LNCaP clone FGC (cell line): ENCODE data around the gene WDR35.

Source experiments
- DNase-seq: peaks from one replicate; pipeline ENCODE4 v3.0.0-alpha.2; 2011; ENCODE audit warnings: low read depth
- H3K4me3 ChIP-seq: 2 replicates; pipeline ENCODE4 v1.5.1; 2011; ENCODE audit warnings: mild to moderate bottlenecking, low read depth, low read length, control low read depth
- TF ChIP-seq, protein P1 (sequence below): IDR thresholded peaks from 2 replicates; pipeline ENCODE4 v1.5.1; 2012; ENCODE audit warnings: mild to moderate bottlenecking; ENCODE audit not compliant: control insufficient read depth, insufficient read depth; ENCODE audit errors: extremely low read depth

The WDR35 gene

DNA sequence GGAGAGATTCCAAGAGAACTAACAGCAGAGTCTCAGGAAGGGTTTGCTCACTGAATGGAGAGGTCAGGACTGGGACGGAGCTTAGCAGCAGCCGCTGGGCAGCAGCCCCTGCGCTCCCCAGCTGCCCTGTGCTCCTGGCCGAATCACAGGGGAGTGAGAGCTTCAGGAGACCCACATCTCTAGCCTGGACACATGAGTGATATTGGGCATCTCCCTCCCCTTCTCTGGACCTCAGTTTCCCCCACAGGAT, 22.1 kb upstream of the WDR35 start:
- TF ChIP-seq, protein P1, sequence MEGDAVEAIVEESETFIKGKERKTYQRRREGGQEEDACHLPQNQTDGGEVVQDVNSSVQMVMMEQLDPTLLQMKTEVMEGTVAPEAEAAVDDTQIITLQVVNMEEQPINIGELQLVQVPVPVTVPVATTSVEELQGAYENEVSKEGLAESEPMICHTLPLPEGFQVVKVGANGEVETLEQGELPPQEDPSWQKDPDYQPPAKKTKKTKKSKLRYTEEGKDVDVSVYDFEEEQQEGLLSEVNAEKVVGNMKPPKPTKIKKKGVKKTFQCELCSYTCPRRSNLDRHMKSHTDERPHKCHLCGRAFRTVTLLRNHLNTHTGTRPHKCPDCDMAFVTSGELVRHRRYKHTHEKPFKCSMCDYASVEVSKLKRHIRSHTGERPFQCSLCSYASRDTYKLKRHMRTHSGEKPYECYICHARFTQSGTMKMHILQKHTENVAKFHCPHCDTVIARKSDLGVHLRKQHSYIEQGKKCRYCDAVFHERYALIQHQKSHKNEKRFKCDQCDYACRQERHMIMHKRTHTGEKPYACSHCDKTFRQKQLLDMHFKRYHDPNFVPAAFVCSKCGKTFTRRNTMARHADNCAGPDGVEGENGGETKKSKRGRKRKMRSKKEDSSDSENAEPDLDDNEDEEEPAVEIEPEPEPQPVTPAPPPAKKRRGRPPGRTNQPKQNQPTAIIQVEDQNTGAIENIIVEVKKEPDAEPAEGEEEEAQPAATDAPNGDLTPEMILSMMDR, result no peak
- DNase-seq, result no peak
- peak overlapping the region; percentile 32; the same call in 1 of the 2 replicates for H3K4me3 ChIP-seq

DNA sequence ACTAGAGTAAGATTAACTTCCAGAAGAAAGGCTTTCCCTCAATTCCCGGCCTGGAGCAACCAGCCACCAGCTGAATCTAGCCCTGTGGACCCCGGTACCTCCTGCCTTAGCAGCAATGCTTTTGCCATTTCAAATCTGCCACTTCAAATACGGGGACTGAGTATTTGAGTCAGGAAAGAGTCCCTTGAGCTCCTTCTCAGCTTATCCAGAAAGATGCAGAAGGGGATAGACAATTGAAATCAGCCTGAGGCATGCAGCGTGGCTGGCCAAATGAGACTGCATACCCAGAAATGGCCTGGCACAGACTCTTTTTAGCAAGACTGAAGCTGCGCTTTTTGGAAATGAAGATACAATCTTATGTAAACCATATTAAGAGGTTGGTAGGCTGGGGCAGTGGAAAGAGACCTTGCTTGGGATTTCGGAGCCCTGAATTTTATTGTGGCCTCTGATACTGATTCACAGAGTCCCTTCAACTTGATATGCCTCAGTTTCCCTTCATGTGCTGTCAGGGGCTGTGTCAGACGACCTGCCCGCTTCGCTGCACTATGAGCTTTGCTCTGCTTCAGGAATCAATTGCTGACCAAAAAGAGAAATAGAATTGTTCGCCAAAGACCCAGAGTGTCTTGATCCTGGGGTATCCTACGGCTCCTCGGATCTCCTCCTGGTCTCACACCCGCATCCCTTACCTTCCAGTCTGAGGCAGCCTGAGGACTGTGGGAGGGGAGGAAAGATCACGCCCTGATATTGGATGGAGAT, 21.5 kb upstream of the WDR35 start:
- DNase-seq, result no peak
- H3K4me3 ChIP-seq, result no peak overlapping the region
- TF ChIP-seq, protein P1, result no peak

DNA sequence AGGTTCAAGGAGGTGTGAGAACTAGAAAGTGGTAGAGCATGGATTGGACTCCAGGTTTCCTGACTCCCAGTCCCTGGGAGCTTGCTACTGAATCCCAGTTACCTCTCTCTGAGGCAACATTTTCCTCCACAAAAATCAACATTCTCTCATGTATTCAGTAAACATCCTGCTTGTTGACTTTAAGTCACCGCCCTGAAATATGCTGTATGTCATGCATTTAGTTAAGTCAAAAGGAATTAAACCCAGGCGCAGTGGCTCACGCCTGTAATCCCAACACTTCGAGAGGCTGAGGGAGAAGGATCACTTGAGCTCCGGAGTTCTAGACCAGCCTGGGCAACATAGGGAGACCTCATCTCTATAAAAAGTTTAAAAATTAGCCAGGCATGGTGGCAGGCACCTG, 18.8 kb upstream of the WDR35 start:
- TF ChIP-seq, protein P1, result no peak
- H3K4me3 ChIP-seq, result no peak overlapping the region
- peak; percentile 40 for DNase-seq

DNA sequence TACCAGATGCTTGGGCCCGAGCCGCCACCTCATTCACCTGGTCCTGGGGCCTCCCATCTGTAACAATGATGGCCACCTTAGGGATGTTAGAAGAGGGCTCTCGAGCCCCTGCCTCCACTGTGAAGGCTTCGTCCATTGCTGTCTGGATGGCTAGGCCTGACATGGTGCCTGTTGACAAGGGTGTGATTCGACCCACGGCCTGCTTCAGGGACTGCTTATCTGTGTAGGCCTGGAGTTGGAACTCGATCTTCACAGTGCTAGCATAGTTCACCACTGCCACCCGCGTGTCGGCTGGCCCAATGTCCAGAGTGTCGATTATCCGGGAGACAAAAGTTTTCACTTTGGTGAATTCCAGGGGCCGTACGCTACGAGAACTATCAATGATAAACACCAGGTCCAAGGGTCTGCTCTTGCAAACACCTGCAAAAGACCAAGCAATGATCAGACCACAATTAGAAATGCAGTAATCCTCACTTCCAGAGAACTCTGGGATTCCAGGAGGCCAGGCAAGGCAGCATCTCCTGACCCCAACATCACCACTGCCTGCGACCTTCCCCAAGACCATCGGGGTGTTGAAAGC, 16.1 kb upstream of the WDR35 start:
- no peak for DNase-seq
- H3K4me3 ChIP-seq, result no peak overlapping the region
- TF ChIP-seq, protein P1, result no peak

DNA sequence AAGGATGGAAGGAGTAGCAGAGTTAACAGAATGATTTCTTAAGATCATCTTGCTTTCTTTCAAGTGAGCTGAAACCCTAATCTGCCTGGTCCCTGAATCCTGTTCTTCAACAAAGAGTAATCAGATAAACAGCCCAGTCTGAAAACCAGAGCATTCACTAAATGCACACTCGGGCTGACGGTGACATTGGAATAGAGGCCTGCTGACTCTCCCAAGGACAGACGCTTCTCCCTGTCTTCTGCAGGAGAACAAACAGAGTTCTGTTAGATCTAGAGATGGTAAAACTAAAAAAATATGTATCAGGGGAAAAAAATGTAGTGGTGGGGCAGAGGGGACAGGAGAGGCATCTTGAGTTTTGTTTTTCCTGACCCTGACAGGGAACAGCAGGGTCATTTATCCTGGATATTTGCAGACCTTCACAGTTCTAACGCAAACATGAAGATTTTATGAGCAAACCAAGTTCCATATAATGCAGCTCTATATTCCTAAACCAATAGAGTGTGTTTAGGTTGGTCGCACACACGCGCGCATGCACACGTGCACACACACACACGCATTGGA, 15.2 kb upstream of the WDR35 start:
- no peak for DNase-seq
- TF ChIP-seq, protein P1, result no peak

DNA sequence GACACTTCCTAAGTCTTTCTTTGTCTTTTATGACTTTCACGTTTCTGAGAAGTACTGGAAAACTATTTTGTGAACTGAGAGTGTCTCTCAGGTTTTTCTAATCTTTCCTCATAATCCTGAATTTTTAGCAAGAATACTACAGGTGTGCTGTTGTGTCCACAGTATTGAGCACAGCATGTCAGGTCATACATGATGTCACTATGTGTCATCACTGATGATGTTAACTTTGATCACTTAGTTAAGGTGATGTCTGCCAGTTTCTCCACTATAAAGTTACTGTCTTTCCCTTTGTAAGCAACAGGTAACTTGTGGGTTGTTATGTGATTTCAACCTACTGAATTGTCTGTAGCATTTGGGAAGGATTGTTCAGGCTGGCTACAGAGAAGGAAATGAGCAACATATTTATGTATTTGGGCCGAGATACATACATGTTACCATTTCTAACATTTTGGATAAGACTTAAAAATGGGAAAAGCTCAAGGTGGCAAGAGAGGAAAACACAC, 11.5 kb upstream of the WDR35 start:
- TF ChIP-seq, protein P1, result no peak
- no peak for DNase-seq
- H3K4me3 ChIP-seq, result no peak overlapping the region

More for the DNA sequence above, 15.2 kb upstream of the WDR35 start:
- no peak overlapping the region for H3K4me3 ChIP-seq
